ENCODE data around the gene BACE1. TPM values are rescaled to one million over a fixed set of nuclear protein-coding genes. Genes with fewer than 3 reads are reported as not detected.

BACE1 gene
- total RNA-seq, 1 experiment from 2014 or later: 10.2 TPM

- Histone ChIP-seq H3K56ac (ENCODE audit: insufficient read length, low read depth, low read length) (no peak overlapping the region), H4K91ac (ENCODE audit: insufficient read length, low read depth, low read length) (no peak overlapping the region), H3K14ac (ENCODE audit: insufficient read depth, low read length) (no peak overlapping the region), H3K27me3 (ENCODE audit: insufficient read depth, low read length) (no peaks in the 10 kb centered on the region), H3K79me2 (ENCODE audit: insufficient read depth, low read length) (no peaks in the 10 kb centered on the region; the same call in 1 of the 2 replicates), H4K8ac (replicated peaks; ENCODE audit: insufficient read length, low read depth, low read length) (no peak overlapping the region), H4K20me1 (ENCODE audit: control insufficient read depth, insufficient read depth, insufficient read length) (no peaks in the 10 kb centered on the region), H4K5ac (ENCODE audit: insufficient read length, low read depth, low read length) (no peak overlapping the region), H2AFZ (ENCODE audit: low read length) (no peak overlapping the region), H2BK5ac (ENCODE audit: insufficient read length, low read length) (no peak overlapping the region), H3K9ac (ENCODE audit: extremely low read depth, insufficient read length, low read length) (no peak overlapping the region), H3K4ac (ENCODE audit: low read depth, low read length) (no peak overlapping the region), H3K23me2 (ENCODE audit: insufficient read length, low read depth, low read length, poor library complexity, severe bottlenecking) (peaks cover 6% of the 10 kb centered on the region), H3K4me1 (ENCODE audit: insufficient read depth, low read length) (no peaks in the 10 kb centered on the region), H3K18ac (ENCODE audit: insufficient read length, low read depth, low read length) (no peak overlapping the region), H3K4me2 (ENCODE audit: insufficient read depth, insufficient read length, low read length) (no peak overlapping the region), H3T11ph (ENCODE audit: low read length) (no peak overlapping the region), H3K23ac (ENCODE audit: insufficient read length, low read depth, low read length) (no peak overlapping the region), H2AK5ac (ENCODE audit: insufficient read length, low read length) (no peak overlapping the region), H2BK15ac (ENCODE audit: low read depth, low read length) (no peak overlapping the region), H2BK20ac (ENCODE audit: low read depth, low read length, poor library complexity, severe bottlenecking) (no peak overlapping the region), H3K9me3 (ENCODE audit: control insufficient read depth, low read depth, low read length) (no peaks in the 10 kb centered on the region), H2BK12ac (ENCODE audit: insufficient read length, low read depth, low read length) (no peak overlapping the region), H3K79me1 (ENCODE audit: insufficient read depth, low read depth, low read length, poor library complexity, severe bottlenecking) (no peaks in the 10 kb centered on the region), H2BK120ac (ENCODE audit: low read depth, low read length, poor library complexity, severe bottlenecking) (no peak overlapping the region), H3K27ac (ENCODE audit: insufficient read length, low read depth, low read length) (no peak overlapping the region)
- H3K4me3 Mint-ChIP-seq: no peak overlapping the region
- H3K27me3 Mint-ChIP-seq (ENCODE audit: low read depth): no peaks in the 10 kb centered on the region
- H3K27ac Mint-ChIP-seq: no peak overlapping the region
- peaks cover 0 to 5% (median 3%) of the 10 kb centered on the region in 3 experiments; a peak in 1 of 7 replicates for H3K36me3 Mint-ChIP-seq (ENCODE audit: insufficient read depth in 1 of 3, low read depth in 3 of 3)
- no CpG with 5 or more reads among the region's 2 CpGs for WGBS (ENCODE audit: extremely low coverage, insufficient read length, low lambda C conversion rate)
- no peak for DNase-seq
- no peak for TF ChIP-seq CTCF (conservative IDR thresholded peaks at IDR 0.05)
- no peaks in the 10 kb centered on the region for H3K9me3 Mint-ChIP-seq
- H3K4me1 Mint-ChIP-seq: no peaks in the 10 kb centered on the region
Measured at GRCh38 chr11:117332843-117333242, 16.8 kb upstream of the BACE1 start.
